ENCODE data around the gene WLS.

WLS gene

DNA sequence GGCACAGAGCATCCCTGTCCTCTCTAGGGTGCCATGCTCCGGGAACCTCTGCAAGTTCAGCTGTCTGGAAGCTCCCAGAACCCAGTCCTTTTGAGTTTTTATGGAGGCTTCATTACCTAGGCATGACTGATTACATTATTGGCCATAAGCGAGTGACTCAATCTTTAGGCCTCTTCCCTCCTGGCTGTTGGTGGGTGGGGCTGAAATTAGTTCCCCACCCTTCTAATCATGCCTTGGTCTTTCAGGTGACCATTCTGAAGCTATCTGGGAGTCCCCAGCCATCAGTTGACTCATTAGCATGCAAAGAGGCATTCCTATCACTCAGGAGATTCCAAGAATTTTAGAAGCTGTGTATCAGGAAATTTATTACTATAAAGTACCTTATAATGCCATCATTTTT, 46.6 kb downstream of the WLS start:
- TF ChIP-seq, protein P1, sequence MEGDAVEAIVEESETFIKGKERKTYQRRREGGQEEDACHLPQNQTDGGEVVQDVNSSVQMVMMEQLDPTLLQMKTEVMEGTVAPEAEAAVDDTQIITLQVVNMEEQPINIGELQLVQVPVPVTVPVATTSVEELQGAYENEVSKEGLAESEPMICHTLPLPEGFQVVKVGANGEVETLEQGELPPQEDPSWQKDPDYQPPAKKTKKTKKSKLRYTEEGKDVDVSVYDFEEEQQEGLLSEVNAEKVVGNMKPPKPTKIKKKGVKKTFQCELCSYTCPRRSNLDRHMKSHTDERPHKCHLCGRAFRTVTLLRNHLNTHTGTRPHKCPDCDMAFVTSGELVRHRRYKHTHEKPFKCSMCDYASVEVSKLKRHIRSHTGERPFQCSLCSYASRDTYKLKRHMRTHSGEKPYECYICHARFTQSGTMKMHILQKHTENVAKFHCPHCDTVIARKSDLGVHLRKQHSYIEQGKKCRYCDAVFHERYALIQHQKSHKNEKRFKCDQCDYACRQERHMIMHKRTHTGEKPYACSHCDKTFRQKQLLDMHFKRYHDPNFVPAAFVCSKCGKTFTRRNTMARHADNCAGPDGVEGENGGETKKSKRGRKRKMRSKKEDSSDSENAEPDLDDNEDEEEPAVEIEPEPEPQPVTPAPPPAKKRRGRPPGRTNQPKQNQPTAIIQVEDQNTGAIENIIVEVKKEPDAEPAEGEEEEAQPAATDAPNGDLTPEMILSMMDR (IDR thresholded peaks at IDR 0.05; ENCODE audit: low read depth, low read length) = no peak
- DNase-seq (ENCODE audit: extremely low read depth, low read depth) = no peak

DNA sequence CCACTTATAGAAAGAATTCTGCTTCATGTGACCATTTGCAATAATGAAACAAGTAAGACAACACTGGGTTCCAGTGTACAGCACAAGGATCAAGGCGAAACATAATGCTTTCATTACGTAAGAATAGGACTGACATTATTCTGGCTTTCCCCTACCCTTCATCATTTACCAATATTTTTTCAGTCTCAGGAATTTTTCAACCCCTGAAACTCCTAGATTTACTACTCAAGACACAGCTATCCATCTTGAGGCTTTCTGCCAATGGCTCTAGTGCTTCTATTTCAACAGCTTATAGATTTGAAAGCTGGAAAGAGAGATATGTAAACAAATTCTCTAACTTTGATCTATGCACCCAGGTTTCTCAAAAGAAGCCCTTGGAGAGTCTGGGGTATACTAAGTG, 48.4 kb downstream of the WLS start:
- TF ChIP-seq, protein P1 (IDR thresholded peaks at IDR 0.05; ENCODE audit: low read depth, low read length) = no peak
- DNase-seq (ENCODE audit: extremely low read depth, low read depth) = no peak

DNA sequence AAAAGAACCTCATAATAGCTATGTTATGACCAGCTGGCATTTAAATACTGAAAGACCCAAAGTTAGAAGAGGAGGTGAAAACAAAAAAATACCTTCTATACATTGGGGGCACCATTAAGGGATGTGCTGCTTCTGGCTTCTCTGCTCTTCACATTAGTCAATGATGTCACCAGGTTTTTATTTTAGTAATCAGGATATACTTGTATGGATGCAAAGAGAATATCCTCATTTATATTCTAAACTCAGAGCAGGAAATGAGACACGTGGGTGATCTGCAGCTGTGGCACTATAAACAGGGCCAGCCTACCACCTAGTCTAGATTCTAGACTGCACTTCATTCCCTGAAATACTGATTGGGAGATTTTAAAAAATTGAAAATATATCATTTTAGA, 51.2 kb downstream of the WLS start:
- no peak for DNase-seq (ENCODE audit: extremely low read depth, low read depth)
- TF ChIP-seq, protein P1 (IDR thresholded peaks at IDR 0.05; ENCODE audit: low read depth, low read length) = no peak

DNA sequence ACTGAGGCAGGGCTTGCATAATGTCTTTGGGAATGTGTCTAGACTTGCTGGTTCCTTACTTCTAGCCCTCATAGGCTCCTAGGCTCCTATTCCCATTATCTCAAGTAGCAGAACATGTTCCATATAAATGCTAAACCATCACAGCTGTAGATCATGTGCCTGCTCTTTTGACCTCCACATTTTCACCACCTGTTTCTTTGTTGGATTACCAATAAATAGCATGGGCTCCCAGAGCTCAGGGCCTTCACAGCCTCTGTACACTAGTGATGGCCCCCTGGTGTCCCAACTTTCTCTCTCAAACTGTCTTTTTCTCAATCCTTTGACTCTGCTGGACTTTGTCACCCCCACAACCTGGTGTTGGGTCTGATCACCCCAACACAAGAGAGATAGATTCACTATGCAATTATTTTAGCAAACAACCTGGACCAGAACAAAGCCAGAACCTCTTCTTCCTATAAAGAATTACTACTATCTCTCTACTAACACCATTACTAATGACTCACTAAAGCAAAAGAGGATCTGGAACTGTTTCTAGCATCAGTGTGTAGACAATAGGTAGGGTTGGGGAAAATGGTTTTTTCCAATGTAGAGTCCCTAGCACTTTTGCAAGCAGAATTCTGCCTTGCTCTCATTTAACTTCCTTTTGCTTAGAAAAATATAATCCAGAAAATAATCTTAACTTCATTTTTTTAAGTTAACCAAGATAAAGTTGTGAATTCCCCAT, 51.7 kb downstream of the WLS start:
- TF ChIP-seq, protein P1 (IDR thresholded peaks at IDR 0.05; ENCODE audit: low read depth, low read length) = no peak
- DNase-seq (ENCODE audit: extremely low read depth, low read depth) = no peak

DNA sequence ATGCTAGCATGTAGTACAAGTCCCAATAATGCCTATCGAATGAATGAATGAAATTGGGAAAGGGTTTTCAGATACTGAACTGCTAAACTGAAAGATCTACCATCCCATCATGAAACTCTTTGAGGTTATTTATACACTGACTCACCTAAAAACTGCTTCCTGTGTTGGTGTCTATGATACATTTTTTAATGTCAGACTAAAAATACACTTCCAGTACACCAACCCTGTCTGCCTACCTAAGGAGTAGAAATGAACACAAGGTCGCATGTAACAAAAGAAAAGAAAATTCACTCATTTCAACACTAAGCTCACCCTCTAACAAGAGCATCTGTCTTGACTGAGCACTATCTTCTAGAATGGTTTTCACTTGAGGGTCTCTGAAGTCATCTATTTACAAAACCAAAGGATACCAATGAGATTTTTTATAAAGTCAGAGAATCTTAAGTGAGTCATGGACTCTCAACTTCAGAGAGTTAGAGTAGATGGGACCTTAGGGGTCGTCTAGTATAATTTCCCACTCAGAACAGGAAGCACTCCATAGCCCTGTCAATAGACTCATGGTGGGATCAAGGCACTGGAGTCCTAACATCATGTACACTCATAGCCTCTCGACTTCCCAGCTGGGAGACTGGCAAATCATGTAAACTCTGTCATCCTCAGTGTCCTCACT, 53.4 kb downstream of the WLS start:
- TF ChIP-seq, protein P1 (IDR thresholded peaks at IDR 0.05; ENCODE audit: low read depth, low read length) = no peak

DNA sequence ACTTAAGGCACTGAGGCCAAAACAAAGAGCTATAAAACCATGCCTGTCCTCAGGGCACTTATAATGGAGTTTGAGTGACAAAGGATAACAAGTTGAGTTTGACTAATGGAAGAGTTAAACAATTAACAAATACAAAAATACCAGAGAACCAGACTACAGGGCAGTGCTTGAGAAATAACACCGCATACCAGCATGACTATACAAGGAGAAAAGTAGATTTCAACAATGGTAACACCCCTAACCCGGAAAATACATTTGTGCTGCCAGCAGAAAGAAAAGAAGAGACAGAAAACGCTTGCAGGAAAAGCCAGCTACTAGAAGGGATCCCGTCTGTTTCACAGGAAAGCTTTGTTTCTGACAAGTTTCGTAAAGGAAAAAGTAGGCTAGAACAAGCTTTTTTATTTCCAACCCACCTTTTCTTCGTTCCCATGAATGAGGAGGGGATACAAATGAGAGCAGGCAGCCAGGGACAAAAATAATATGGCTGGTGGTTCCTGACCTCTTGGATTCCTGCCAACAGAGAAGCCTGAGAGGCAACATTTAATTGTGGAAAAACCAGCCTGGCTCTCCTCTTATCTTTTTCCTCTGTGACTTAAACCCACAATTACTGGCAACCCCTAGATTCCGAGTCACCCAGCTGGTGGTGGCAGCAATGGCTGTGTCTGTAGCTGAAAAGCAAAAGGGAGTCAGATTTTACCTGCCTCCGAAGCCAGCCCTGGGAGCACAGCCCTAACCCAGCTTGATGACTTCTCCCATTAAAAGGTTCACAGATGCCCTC, 56.5 kb downstream of the WLS start:
- no peak for DNase-seq (ENCODE audit: extremely low read depth, low read depth)
- TF ChIP-seq, protein P1 (IDR thresholded peaks at IDR 0.05; ENCODE audit: low read depth, low read length) = no peak

More for the DNA sequence above, 53.4 kb downstream of the WLS start:
- DNase-seq (ENCODE audit: extremely low read depth, low read depth) = no peak

DNA sequence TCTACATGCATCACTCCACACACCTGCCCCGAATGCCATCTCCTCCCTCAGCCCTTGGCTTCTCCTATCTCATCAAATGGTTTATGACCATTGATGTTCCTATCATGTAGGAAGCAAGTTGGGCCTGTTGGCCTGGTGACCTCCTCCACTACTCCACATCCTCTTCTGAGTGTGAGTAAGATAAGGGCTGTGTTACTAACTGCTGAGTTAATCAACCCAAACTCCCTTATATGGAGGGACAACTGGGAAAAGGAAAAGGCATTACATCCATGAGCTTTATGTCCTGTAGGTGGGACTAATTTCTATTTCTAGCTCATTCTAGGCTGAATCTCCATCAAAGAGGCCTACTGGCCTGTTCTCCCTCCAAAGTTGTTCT, 57.6 kb downstream of the WLS start:
- TF ChIP-seq, protein P1 (IDR thresholded peaks at IDR 0.05; ENCODE audit: low read depth, low read length) = no peak
- no peak for DNase-seq (ENCODE audit: extremely low read depth, low read depth)
